Stomach smooth muscle (tissue), 2 donors: ENCODE data around the gene NMT1.
"Not testable (repeated sequence)": the region's sequence is repeated elsewhere in the genome, so short reads cannot be mapped to it uniquely, and the experiment has no call there.

ENCODE experiments used
- H3K27ac ChIP-seq: one replicate; pipeline ENCODE4 v1.7.0; 2013; ENCODE audit warnings: mild to moderate bottlenecking, low read length, inconsistent platforms
- H3K27me3 ChIP-seq, 2 donors: one replicate each; pipeline ENCODE4 v1.7.0; 2013; ENCODE audit warnings: low read length in 2 of 2; ENCODE audit not compliant: insufficient read depth in 2 of 2, control insufficient read depth in 1 of 2
- H3K36me3 ChIP-seq, 2 donors: one replicate each; pipeline ENCODE4 v1.7.0; 2013; ENCODE audit warnings: low read length in 2 of 2; ENCODE audit not compliant: control insufficient read depth in 2 of 2, insufficient read depth in 2 of 2
- H3K4me1 ChIP-seq: one replicate; pipeline ENCODE4 v1.7.0; 2013; ENCODE audit warnings: low read length; ENCODE audit not compliant: control insufficient read depth, insufficient read depth
- H3K4me3 ChIP-seq, 2 donors: one replicate each; pipeline ENCODE4 v1.7.0; 2013; ENCODE audit warnings: low read length in 2 of 2
- H3K9ac ChIP-seq, 2 donors: one replicate each; pipeline ENCODE4 v1.7.0; 2013; ENCODE audit warnings: low read length in 2 of 2, mild to moderate bottlenecking in 1 of 2
- H3K9me3 ChIP-seq, 2 donors: one replicate each; pipeline ENCODE4 v1.7.0; 2013; ENCODE audit warnings: low read length in 2 of 2; ENCODE audit not compliant: control insufficient read depth in 2 of 2
- donor health status: healthy.
- donor health status: Pancreatic carcinoma.

The NMT1 gene

DNA sequence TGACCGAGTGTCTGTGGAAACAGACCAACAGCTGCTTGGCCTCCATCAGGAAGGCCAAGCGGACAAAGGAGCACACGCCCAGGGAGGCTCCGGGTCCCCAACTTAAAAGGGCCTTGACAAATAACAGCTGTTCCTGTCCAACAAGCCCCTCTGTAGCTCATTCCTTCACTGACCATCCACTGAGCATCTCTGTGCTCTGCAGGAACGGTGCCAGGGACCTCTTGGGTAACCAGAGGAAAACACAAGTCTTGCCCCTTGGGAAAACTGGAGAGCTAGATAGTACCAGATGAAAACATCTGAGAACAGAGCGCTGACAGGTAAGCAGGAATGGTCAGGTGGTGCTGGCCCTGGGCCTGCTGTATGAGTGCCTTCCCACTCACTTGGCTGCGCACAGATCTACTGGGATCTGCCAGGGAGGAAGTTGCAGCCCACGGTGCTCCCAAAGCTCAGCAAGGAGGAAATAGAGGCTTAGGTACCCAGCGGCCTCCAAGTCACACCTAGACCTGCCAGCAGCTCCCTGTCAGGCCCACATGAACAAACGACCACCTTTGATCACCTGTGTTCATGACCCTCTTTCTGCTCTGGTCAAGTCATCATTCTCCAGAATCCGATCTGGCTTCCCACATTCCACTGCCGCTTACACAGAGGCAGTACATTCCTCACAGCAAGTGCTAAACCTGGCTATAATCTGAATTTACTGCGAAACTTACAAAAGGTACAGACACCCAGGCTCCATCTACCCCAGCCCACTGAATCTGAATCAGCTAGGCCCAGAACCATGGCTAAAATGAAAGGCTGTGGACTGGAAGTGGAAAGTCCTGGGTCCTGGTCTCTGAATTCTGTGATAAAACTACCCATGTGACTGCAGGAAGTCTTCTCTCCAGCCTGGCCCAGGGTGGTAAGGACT lies 22.1 kb upstream of the NMT1 start:
- H3K9me3 ChIP-seq: no peaks in the 10 kb centered on the region
- no peak overlapping the region for H3K4me3 ChIP-seq
- H3K4me1 ChIP-seq: peaks cover 35% of the 10 kb centered on the region
- no peak overlapping the region for H3K27ac ChIP-seq
- H3K36me3 ChIP-seq: peaks cover 8 to 9% of the 10 kb centered on the region in 2 donors
- H3K9ac ChIP-seq: no peak overlapping the region
- H3K27me3 ChIP-seq: no peaks in the 10 kb centered on the region

- H3K36me3 ChIP-seq: peaks cover 0 to 3% of the 10 kb centered on the region in 2 donors
- no peak overlapping the region for H3K27ac ChIP-seq
- no peaks in the 10 kb centered on the region for H3K27me3 ChIP-seq
- H3K4me3 ChIP-seq: no peak overlapping the region
- H3K9me3 ChIP-seq: no peaks in the 10 kb centered on the region
- peaks cover 41% of the 10 kb centered on the region for H3K4me1 ChIP-seq
- no peak overlapping the region for H3K9ac ChIP-seq
These were observed 20.7 kb upstream of the NMT1 start for GRCh38 chr17:45040459-45040858.

GRCh38 chr17:45042346-45043120 lies 18.6 kb upstream of the NMT1 start:
- Histone ChIP-seq H3K27ac (no peak overlapping the region), H3K9ac (no peak overlapping the region), H3K9me3 (no peaks in the 10 kb centered on the region), H3K36me3 (no peaks in the 10 kb centered on the region), H3K4me1 (peaks cover 41% of the 10 kb centered on the region), H3K27me3 (no peaks in the 10 kb centered on the region), H3K4me3 (no peak overlapping the region)

DNA sequence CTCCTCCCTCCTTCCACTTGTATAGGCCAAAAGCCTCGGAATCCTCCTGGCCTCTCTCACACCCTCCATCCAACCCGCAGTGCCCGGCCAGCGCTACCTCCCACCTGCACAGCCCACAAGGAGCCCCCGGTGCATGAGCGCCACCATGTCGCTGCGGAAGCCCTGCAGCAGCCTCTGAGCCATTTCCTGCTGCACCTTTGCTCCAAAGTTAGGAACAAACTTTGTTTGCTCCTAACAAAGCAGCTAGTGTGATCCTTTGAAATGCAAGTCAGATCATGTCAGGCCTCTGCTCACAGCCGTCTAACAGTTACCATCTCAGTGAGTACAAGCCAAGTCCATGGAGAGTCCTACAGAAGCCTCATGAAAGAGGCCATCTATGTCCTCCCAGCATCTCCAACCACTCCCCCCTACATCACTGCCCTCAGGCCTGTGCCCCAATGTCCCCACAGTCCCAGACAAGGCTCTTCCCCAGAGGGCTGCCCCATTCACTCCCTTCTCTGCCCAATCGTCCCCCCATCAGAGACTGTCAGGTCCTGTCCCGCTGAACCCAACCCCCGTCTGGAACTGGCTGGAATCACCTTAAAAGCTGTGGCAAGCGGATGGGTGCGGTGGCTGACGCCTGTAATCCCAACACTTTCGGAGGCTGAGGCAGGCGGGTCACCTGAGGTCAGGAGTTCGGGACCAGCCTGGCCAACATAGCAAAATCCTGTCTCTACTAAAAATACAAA lies 17.1 kb upstream of the NMT1 start:
- H3K27me3 ChIP-seq: no peaks in the 10 kb centered on the region
- peaks cover 36% of the 10 kb centered on the region for H3K4me1 ChIP-seq
- no peak overlapping the region for H3K27ac ChIP-seq
- peak overlapping the region in 1 of 2 donors; percentile 33 for H3K9ac ChIP-seq
- H3K4me3 ChIP-seq: peak overlapping the region in 1 of 2 donors; percentile 35
- no peaks in the 10 kb centered on the region for H3K36me3 ChIP-seq
- no peaks in the 10 kb centered on the region for H3K9me3 ChIP-seq

DNA sequence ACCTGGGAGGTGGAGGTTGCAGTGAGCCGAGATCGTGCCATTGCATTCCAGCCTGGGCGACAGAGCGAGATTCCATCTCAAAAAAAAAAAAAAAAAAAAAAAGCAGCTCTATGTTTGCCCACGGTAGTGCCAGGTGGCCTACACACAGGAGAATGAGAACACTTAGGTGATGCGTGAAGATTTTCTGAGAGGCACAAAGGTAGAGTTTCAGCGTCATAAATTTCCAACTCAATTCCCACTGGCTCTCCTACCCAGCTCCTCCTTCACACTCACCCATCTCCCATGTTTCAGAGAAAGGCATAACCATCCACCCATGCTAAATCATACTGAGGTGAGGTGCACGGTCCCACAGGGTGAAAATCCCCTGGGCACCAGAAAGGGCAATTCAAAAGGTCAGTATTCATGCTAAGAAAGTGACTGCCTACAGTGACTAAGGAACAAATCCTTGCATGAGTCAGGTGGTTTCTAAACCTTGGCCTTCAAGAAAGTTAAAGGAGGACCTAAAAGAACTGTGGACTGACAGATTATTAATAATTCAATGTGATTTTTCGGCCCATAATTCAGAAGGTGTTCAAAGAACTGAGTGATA lies 14.5 kb upstream of the NMT1 start:
- H3K9me3 ChIP-seq: no peaks in the 10 kb centered on the region
- H3K9ac ChIP-seq: no peak overlapping the region
- no peaks in the 10 kb centered on the region for H3K36me3 ChIP-seq
- peaks cover 33% of the 10 kb centered on the region for H3K4me1 ChIP-seq
- no peak overlapping the region for H3K4me3 ChIP-seq
- H3K27me3 ChIP-seq: no peaks in the 10 kb centered on the region
- no peak overlapping the region for H3K27ac ChIP-seq

DNA sequence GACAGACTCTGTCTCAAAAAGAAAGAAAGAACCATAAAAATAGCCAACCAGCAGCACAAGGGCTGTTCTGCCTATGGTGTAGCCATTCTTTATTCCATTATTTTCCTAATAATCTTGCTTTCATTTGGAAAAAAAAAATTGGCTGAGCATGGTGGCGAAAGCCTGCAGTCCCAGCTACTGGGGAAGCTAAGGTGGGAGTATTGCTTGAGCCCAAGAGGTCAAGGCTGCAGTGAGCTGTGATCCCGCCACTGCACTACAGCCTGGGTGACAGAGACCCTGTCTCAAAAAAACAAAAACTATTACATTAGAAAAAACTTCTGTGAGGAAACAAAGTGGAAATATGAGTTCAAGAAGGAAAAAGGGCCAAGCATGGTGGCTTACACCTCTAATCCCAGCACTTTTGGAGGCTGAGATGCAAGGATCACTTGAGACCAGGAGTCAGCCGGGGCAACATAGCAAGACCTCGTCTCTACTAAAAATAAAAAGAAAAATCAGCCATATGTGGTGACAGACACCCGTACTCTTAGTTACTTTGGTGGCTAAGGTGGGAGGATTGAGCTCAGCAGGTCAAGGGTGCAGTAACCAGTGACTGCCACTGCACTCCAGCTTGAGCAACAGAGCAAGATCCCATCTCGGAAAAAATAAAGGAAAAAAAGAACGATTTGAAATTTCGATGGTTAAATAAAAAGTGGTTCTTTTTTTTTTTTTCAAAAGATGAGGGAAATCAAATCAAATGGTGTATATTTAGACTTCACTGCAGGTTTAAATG lies 12.1 kb upstream of the NMT1 start:
- Histone ChIP-seq H3K36me3 (no peaks in the 10 kb centered on the region), H3K4me3 (no peak overlapping the region), H3K9me3 (no peaks in the 10 kb centered on the region), H3K9ac (peak overlapping the region in 1 of 2 donors; percentile 44), H3K27me3 (no peaks in the 10 kb centered on the region), H3K27ac (no peak overlapping the region), H3K4me1 (peaks cover 23% of the 10 kb centered on the region)

GRCh38 chr17:45050481-45051059 lies 10.5 kb upstream of the NMT1 start:
- Histone ChIP-seq H3K4me1 (peaks cover 17% of the 10 kb centered on the region), H3K27me3 (no peaks in the 10 kb centered on the region), H3K9ac (peak overlapping the region; percentile 94 to 99), H3K4me3 (peak overlapping the region; percentile 68 to 86), H3K27ac (peak overlapping the region; percentile 95), H3K9me3 (no peaks in the 10 kb centered on the region), H3K36me3 (peaks cover 0 to 2% of the 10 kb centered on the region in 2 donors)

GRCh38 chr17:45051060-45051719 lies 9.9 kb upstream of the NMT1 start, which contains the start of gene DCAKD:
TSS of gene DCAKD (minus strand) at chr17:45051632. CDS start at chr17:45034885, 16,747 bp downstream.
- peaks cover 0 to 2% of the 10 kb centered on the region in 2 donors for H3K36me3 ChIP-seq
- peak within 1 kb of the TSS; percentile 95 for H3K27ac ChIP-seq
- peak within 1 kb of the TSS; percentile 68 to 86 for H3K4me3 ChIP-seq
- H3K9ac ChIP-seq: peak within 1 kb of the TSS; percentile 94 to 99
- H3K27me3 ChIP-seq: no peaks in the 10 kb centered on the region
- H3K4me1 ChIP-seq: peaks cover 17% of the 10 kb centered on the region
- no peaks in the 10 kb centered on the region for H3K9me3 ChIP-seq

DNA sequence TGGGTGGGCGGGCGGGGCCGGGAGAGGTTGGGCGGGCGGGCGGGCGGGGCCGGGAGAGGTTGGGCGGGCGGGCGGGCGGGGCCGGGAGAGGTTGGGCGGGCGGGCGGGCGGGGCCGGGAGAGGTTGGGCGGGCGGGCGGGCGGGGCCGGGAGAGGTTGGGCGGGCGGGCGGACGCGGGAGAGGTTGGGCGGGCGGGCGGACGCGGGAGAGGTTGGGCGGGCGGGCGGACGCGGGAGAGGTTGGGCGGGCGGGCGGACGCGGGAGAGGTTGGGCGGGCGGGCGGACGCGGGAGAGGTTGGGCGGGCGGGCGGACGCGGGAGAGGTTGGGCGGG lies 9.4 kb upstream of the NMT1 start:
- Histone ChIP-seq H3K4me1 (peaks cover 17% of the 10 kb centered on the region), H3K27ac (peak overlapping the region; percentile 89)
- H3K4me3 ChIP-seq: not testable (repeated sequence)

More for the DNA sequence above, 9.4 kb upstream of the NMT1 start:
- H3K36me3 ChIP-seq, H3K9ac ChIP-seq, H3K9me3 ChIP-seq, H3K27me3 ChIP-seq: not testable (repeated sequence)
